ENCODE data around the gene COL18A1.
"Not testable (repeated sequence)": the region's sequence is repeated elsewhere in the genome, so short reads cannot be mapped to it uniquely, and the experiment has no call there.

Gene COL18A1

DNA sequence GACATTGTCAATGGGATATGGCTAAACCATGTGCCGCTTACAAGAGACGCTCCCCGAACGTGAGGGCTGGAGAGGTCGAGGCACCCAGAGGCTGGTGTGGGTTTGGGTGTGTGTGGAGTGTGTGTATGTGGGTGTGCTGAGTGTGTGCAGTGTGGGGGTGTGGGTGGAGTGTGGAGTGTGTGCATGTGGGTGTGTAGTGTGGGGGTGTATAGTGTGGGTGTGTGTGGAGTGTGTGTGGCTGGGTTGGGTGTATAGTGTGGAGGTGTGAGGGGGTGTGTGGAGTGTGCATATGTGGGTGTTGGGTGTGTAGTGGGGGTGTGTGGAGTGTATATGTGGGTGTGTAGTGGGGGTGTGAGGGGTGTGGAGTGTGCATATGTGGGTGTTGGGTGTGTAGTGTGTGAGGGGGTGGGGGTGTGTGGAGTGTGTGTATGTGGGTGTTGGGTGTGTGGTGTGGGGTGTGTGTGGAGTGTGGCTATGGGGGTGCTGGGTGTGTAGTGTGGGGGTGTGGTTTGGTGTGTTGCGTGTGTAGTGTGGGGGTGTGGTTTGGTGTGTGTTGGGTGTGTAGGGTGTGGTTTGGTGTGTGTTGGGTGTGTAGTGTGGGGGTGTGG, 95.1 kb downstream of the COL18A1 start:
- 89% methylated on average over 5 of the region's 6 CpGs for WGBS
- Histone ChIP-seq H3K27me3 (ENCODE audit: insufficient read depth, low read length) (no peaks in the 10 kb centered on the region), H3K36me3 (ENCODE audit: insufficient read depth, low read length) (peaks cover 43% of the 10 kb centered on the region), H3K9me3 (ENCODE audit: insufficient read depth, low read depth, low read length) (no peaks in the 10 kb centered on the region), H3K4me1 (ENCODE audit: insufficient read depth, low read length) (no peaks in the 10 kb centered on the region), H3K9ac (ENCODE audit: low read depth, low read length) (no peak overlapping the region), H3K4me3 (ENCODE audit: low read length) (no peak overlapping the region), H3K27ac (ENCODE audit: low read depth, low read length) (no peak overlapping the region)

DNA sequence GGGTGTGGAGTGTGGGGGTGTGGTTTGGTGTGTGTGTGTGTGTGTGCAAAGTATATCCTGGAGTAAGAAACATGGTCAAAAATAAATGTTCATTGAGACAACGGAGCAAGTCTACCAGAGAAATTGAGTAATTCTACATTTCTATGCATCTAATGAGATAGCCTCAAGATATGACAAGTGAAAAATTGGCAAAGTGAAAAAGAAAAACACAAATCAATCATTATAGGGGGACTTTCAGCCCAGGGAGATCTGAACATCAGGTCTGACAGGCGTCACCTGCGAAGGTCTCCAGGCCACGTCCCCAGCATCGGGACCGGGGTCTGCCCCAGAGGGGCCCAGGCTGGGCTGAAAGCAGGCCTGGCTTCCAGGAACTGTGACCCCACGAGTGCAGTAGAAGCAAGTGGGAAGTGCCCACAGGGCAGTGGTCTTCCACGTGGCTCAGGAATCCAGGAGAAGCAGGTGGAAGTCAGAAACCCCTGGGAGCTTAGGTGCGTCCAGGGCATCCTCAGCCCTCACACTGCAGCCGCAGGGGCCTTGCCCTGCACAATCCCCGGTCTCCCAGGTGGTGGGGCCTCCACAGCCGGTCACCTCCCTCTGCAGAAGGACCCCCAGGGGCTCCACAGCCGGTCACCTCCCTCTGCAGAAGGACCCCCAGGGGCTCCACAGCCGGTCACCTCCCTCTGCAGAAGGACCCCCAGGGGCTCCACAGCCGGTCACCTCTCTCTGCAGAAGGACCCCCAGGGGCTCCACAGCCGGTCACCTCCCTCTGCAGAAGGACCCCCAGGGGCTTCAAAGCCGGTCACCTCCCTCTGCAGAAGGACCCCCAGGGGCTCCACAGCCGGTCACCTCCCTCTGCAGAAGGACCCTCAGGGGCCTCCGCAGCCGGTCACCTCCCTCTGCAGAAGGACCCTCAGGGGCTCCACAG, 96.4 kb downstream of the COL18A1 start:
- not testable (repeated sequence) for H3K4me3 ChIP-seq (ENCODE audit: low read length); H3K27ac ChIP-seq (ENCODE audit: low read depth, low read length); H3K27me3 ChIP-seq (ENCODE audit: insufficient read depth, low read length); H3K9me3 ChIP-seq (ENCODE audit: insufficient read depth, low read depth, low read length); H3K9ac ChIP-seq (ENCODE audit: low read depth, low read length); H3K4me1 ChIP-seq (ENCODE audit: insufficient read depth, low read length)
- H3K36me3 ChIP-seq (ENCODE audit: insufficient read depth, low read length): peaks cover 36% of the 10 kb centered on the region
- 90% methylated on average over 19 of the region's 20 CpGs for WGBS

DNA sequence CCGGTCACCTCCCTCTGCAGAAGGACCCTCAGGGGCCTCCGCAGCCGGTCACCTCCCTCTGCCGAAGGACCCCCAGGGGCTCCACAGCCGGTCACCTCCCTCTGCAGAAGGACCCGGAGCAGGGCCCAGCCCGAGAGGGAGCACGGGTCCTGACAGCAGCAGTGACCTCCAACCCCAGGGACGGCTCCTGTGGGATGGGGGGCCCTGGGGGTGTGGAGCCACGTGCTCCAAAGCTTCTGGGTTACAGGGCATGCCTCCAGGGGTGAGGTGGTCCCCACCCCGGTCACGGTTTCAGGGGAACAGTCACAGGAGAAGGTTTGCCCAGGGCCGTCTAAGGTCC, 97.0 kb downstream of the COL18A1 start:
- Histone ChIP-seq H3K9ac (ENCODE audit: low read depth, low read length) (no peak overlapping the region), H3K4me1 (ENCODE audit: insufficient read depth, low read length) (no peaks in the 10 kb centered on the region), H3K36me3 (ENCODE audit: insufficient read depth, low read length) (peaks cover 30% of the 10 kb centered on the region), H3K27me3 (ENCODE audit: insufficient read depth, low read length) (no peaks in the 10 kb centered on the region), H3K9me3 (ENCODE audit: insufficient read depth, low read depth, low read length) (no peaks in the 10 kb centered on the region), H3K27ac (ENCODE audit: low read depth, low read length) (no peak overlapping the region), H3K4me3 (ENCODE audit: low read length) (no peak overlapping the region)
- WGBS: 94% methylated on average over 13 of the region's 13 CpGs

DNA sequence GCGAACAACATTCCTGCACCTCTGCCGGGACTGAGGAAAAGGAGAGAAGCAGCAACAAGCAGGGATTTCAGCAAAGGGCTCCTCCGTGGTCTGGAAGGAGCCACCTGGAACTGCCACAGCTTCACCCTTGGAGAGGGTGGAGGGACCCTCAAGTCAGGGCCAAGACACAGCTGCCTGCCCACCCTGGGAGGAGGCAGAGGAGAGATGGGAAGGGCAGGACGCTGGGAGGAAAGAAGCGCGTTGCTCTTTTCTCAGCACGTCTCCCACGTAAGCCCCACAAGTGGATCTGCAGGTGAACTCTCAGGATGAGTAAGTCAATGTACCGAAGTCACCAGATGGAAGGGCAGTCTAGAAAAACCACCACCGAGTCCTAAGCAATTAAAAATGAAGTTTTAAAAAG, 97.6 kb downstream of the COL18A1 start:
- Histone ChIP-seq H3K4me3 (ENCODE audit: low read length) (no peak overlapping the region), H3K27ac (ENCODE audit: low read depth, low read length) (no peak overlapping the region), H3K27me3 (ENCODE audit: insufficient read depth, low read length) (no peaks in the 10 kb centered on the region), H3K36me3 (ENCODE audit: insufficient read depth, low read length) (peaks cover 26% of the 10 kb centered on the region), H3K9ac (ENCODE audit: low read depth, low read length) (no peak overlapping the region), H3K9me3 (ENCODE audit: insufficient read depth, low read depth, low read length) (no peaks in the 10 kb centered on the region), H3K4me1 (ENCODE audit: insufficient read depth, low read length) (no peaks in the 10 kb centered on the region)
- WGBS: 95% methylated on average over 10 of the region's 10 CpGs

DNA sequence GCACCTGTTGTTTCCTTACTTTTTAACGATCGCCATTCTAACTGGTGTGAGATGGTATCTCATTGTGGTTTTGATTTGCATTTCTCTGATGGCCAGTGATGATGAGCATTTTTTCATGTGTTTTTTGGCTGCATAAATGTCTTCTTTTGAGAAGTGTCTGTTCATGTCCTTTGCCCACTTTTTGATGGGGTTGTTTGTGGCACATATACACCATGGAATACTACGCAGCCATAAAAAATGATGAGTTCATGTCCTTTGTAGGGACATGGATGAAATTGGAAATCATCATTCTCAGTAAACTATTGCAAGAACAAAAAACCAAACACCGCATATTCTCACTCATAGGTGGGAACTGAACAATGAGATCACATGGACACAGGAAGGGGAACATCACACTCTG, 98.3 kb downstream of the COL18A1 start:
- not testable (repeated sequence) for H3K4me1 ChIP-seq (ENCODE audit: insufficient read depth, low read length); H3K9me3 ChIP-seq (ENCODE audit: insufficient read depth, low read depth, low read length); H3K9ac ChIP-seq (ENCODE audit: low read depth, low read length); H3K27me3 ChIP-seq (ENCODE audit: insufficient read depth, low read length); H3K4me3 ChIP-seq (ENCODE audit: low read length); H3K27ac ChIP-seq (ENCODE audit: low read depth, low read length)
- peaks cover 28% of the 10 kb centered on the region for H3K36me3 ChIP-seq (ENCODE audit: insufficient read depth, low read length)
- no CpG with 5 or more reads among the region's 4 CpGs for WGBS

DNA sequence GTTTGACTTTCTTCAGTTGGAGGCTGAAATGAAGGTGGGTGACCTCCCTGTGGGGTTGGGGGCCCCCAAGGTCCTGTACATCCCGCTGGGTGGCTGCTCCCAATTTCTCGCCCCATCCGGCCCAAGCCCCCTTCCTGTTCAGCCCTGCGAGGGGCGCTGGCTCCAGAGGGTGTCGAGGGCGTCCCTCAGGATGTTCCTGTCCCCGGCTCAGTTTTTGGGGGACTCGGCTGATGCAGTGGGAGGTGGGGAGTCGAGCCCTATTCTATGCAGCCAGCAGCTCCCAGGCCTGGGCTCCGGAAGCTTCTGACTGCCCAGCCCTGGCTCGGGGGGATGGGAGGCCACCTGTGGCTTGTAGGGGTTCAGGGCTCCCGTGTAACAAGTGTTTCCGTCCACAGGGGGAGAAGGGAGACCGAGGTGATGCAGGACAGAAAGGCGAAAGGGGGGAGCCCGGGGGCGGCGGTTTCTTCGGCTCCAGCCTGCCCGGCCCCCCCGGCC, 99.1 kb downstream of the COL18A1 start:
- Histone ChIP-seq H3K4me1 (ENCODE audit: insufficient read depth, low read length) (no peaks in the 10 kb centered on the region), H3K27me3 (ENCODE audit: insufficient read depth, low read length) (no peaks in the 10 kb centered on the region), H3K27ac (ENCODE audit: low read depth, low read length) (no peak overlapping the region), H3K4me3 (ENCODE audit: low read length) (no peak overlapping the region), H3K9ac (ENCODE audit: low read depth, low read length) (no peak overlapping the region), H3K9me3 (ENCODE audit: insufficient read depth, low read depth, low read length) (no peaks in the 10 kb centered on the region), H3K36me3 (ENCODE audit: insufficient read depth, low read length) (peaks cover 24% of the 10 kb centered on the region)
- WGBS: 94% methylated on average over 22 of the region's 22 CpGs

DNA sequence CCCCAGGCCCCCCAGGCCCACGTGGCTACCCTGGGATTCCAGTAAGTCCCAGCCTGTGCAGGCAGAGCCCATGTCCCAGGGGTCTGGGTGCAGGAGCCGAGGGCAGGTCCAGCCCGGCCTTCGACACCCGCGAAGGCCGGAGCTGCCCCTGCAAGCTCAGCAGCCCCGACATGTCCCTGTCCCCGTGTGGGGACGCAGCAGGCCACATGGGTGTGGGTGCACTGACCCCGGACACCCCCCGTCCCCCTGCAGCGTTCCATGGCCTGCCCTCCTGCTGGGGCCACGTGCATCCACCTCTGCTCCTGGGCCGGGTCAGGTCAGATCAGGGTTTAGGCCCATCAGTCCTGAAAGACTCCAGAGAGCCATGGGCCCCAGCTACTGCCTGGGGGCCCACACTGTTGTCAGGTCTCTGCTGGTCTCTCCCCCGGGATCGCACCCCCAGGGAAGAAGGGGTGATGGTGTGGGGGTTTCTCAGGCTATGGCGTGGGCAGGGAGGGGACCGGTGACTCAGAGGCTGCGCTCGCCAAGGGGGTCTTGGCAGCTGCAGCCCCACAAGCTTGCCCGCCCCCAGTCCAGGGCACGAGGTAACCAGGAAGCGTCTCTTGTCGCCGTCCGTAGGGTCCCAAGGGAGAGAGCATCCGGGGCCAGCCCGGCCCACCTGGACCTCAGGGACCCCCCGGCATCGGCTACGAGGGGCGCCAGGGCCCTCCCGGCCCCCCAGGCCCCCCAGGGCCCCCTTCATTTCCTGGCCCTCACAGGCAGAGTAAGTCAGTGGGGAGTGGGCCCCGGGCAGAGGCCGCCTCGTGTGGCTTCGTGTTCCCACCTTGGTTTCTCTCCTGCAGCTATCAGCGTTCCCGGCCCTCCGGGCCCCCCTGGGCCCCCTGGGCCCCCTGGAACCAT, 99.8 kb downstream of the COL18A1 start:
- no peak overlapping the region for H3K27ac ChIP-seq (ENCODE audit: low read depth, low read length)
- peaks cover 23% of the 10 kb centered on the region for H3K36me3 ChIP-seq (ENCODE audit: insufficient read depth, low read length)
- no peaks in the 10 kb centered on the region for H3K27me3 ChIP-seq (ENCODE audit: insufficient read depth, low read length)
- no peak overlapping the region for H3K4me3 ChIP-seq (ENCODE audit: low read length)
- no peaks in the 10 kb centered on the region for H3K9me3 ChIP-seq (ENCODE audit: insufficient read depth, low read depth, low read length)
- 94% methylated on average over 41 of the region's 41 CpGs for WGBS
- H3K4me1 ChIP-seq (ENCODE audit: insufficient read depth, low read length): no peaks in the 10 kb centered on the region
- H3K9ac ChIP-seq (ENCODE audit: low read depth, low read length): no peak overlapping the region

DNA sequence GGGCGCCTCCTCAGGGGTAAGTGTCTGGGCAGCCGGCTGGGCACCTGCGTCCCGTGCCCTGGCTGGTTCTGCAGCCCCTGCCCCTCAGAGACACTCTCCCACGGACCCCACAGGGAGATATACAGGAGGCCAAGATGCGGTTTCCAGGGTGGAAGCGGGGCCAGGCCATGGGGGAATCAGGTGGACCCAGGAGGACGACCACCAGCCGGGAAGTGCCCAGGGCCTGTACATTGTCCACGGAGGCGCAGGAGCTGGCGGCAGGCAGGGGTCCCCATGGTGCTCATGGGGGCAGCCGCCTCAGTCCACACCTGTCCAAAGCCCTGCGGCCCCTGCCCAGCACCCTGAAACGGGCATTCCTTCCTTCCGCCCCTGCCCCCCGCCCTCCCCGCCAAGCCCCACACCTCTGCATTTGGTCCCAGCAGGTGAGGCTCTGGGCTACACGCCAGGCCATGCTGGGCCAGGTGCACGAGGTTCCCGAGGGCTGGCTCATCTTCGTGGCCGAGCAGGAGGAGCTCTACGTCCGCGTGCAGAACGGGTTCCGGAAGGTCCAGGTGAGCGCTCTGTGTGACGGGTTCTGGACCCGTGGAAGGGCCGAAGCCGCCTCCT, 100.6 kb downstream of the COL18A1 start:
- 92% methylated on average over 33 of the region's 33 CpGs for WGBS
- H3K4me1 ChIP-seq (ENCODE audit: insufficient read depth, low read length): no peaks in the 10 kb centered on the region
- no peaks in the 10 kb centered on the region for H3K9me3 ChIP-seq (ENCODE audit: insufficient read depth, low read depth, low read length)
- no peak overlapping the region for H3K9ac ChIP-seq (ENCODE audit: low read depth, low read length)
- no peak overlapping the region for H3K4me3 ChIP-seq (ENCODE audit: low read length)
- no peaks in the 10 kb centered on the region for H3K27me3 ChIP-seq (ENCODE audit: insufficient read depth, low read length)
- peaks cover 25% of the 10 kb centered on the region for H3K36me3 ChIP-seq (ENCODE audit: insufficient read depth, low read length)
- no peak overlapping the region for H3K27ac ChIP-seq (ENCODE audit: low read depth, low read length)

DNA sequence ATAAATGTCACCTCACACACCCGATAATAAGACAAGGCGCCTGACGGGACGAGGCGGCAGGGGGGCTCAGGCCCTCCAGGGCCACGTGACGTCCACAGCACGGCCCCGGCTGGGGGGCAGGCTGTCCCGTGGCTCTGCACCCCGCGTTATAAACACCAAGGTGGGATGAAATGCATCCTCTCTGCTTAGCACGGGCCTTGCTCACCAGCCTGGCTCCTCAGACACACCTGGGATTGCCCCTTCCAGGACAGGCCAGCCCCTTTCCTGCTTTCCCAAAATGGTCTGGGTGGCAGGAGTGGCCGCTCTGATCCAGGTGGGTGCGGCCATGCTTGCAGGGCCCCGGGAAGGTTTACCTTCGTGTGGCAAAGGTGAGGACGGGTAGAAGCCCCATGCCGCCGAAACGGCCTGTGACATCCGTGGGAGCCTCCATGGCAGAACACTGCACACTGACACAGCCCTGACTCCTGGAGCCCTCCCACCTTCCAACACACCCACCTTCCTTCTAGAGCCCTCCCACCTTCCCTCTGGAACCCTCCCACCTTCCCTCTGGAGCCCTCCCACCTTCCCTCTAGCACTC, 101.4 kb downstream of the COL18A1 start:
- peaks cover 28% of the 10 kb centered on the region for H3K36me3 ChIP-seq (ENCODE audit: insufficient read depth, low read length)
- H3K4me3 ChIP-seq (ENCODE audit: low read length): no peak overlapping the region
- H3K9ac ChIP-seq (ENCODE audit: low read depth, low read length): no peak overlapping the region
- WGBS: 89% methylated on average over 22 of the region's 22 CpGs
- no peaks in the 10 kb centered on the region for H3K4me1 ChIP-seq (ENCODE audit: insufficient read depth, low read length)
- H3K27me3 ChIP-seq (ENCODE audit: insufficient read depth, low read length): no peaks in the 10 kb centered on the region
- no peak overlapping the region for H3K27ac ChIP-seq (ENCODE audit: low read depth, low read length)
- no peaks in the 10 kb centered on the region for H3K9me3 ChIP-seq (ENCODE audit: insufficient read depth, low read depth, low read length)

DNA sequence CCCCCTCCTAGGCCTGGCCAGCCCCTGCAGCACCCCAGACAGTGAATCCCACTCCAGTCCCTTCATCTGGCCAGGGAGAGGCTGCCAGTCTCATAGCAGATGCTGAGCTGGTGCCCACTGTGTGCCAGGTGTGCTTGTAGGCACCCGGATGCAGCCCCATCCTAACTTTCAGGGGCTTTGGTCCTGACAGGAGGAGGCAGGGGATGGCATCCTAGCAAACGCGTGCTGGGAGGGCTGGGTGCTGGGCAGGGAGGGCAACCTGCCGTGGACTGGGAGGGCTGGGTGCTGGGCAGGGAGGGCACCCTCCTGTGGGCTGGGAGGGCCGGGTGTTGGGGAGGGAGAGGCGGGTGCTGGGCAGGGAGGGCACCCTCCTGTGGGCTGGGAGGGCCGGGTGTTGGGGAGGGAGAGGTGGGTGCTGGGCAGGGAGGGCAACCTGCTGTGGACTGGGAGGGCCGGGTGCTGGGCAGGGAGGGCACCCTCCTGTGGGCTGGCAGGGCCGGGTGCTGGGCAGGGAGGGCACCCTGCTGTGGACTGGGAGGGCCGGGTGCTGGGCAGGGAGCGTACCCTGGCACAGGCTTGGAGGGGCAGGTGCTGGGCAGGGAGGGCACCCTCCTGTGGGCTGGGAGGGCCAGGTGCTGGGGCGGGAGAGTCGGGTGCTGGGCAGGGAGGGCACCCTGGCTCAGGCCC, 102.0 kb downstream of the COL18A1 start:
- H3K27ac ChIP-seq (ENCODE audit: low read depth, low read length): no peak overlapping the region
- no peak overlapping the region for H3K4me3 ChIP-seq (ENCODE audit: low read length)
- H3K36me3 ChIP-seq (ENCODE audit: insufficient read depth, low read length): peaks cover 33% of the 10 kb centered on the region
- H3K9me3 ChIP-seq (ENCODE audit: insufficient read depth, low read depth, low read length): no peaks in the 10 kb centered on the region
- H3K4me1 ChIP-seq (ENCODE audit: insufficient read depth, low read length): no peaks in the 10 kb centered on the region
- H3K9ac ChIP-seq (ENCODE audit: low read depth, low read length): no peak overlapping the region
- no peaks in the 10 kb centered on the region for H3K27me3 ChIP-seq (ENCODE audit: insufficient read depth, low read length)
- WGBS: 85% methylated on average over 13 of the region's 13 CpGs
